Ectodermal cell (in vitro differentiated cells): Measurements from ENCODE around the gene ZNF839.

Source experiments
- H3K27ac ChIP-seq: 2 replicates; pipeline ENCODE4 v1.7.0; 2013; ENCODE audit warnings: mild to moderate bottlenecking, low read depth, low read length; ENCODE audit not compliant: insufficient read depth, poor library complexity, severe bottlenecking
- H3K27me3 ChIP-seq: 2 replicates; pipeline ENCODE4 v1.7.0; 2013; ENCODE audit warnings: mild to moderate bottlenecking, low read length; ENCODE audit not compliant: insufficient read depth, control insufficient read depth, poor library complexity, severe bottlenecking
- H3K36me3 ChIP-seq: one replicate; pipeline ENCODE4 v1.7.0; 2013; ENCODE audit warnings: low read length; ENCODE audit not compliant: control insufficient read depth, insufficient read depth
- H3K4me1 ChIP-seq: one replicate; pipeline ENCODE4 v1.7.0; 2013; ENCODE audit warnings: low read length; ENCODE audit not compliant: control insufficient read depth, insufficient read depth
- H3K4me3 ChIP-seq: 2 replicates; pipeline ENCODE4 v1.7.0; 2013; ENCODE audit warnings: low read depth, low read length, control low read depth; ENCODE audit not compliant: insufficient read depth
- H3K9me3 ChIP-seq: 2 replicates; pipeline ENCODE4 v1.7.0; 2013; ENCODE audit warnings: mild to moderate bottlenecking, low read length, moderate library complexity; ENCODE audit not compliant: control insufficient read depth
- WGBS, 2 experiments: methylation state at CpG; one replicate each; pipeline ENCODE4 v1.1.7; 2013; ENCODE audit warnings: missing lambda C conversion rate in 2 of 2; 5-methylcytosine and 5-hydroxymethylcytosine counted together

The ZNF839 gene

GRCh38 chr14:102304611-102305506, 14.7 kb upstream of the ZNF839 start, which contains the start of gene MOK:
TSS of gene MOK (minus strand) at chr14:102305164. CDS start at chr14:102304968, 196 bp downstream.
- Histone ChIP-seq H3K4me1 (peaks cover 3% of the 10 kb centered on the region), H3K27me3 (no peaks in the 10 kb centered on the region), H3K4me3 (peak within 1 kb of the TSS; percentile 59), H3K36me3 (no peaks in the 10 kb centered on the region), H3K9me3 (no peaks in the 10 kb centered on the region), H3K27ac (peak within 1 kb of the TSS; percentile 82)
- WGBS, 2 experiments = 4% methylated on average over 53 of the region's 53 CpGs

GRCh38 chr14:102314242-102315011, 5.1 kb upstream of the ZNF839 start:
- peak overlapping the region; percentile 46 for H3K4me3 ChIP-seq
- no peak overlapping the region for H3K27ac ChIP-seq
- 11 to 12% methylated on average over 52 of the region's 52 CpGs for WGBS, 2 experiments
- H3K9me3 ChIP-seq = no peaks in the 10 kb centered on the region
- no peaks in the 10 kb centered on the region for H3K36me3 ChIP-seq
- peaks cover 13% of the 10 kb centered on the region for H3K27me3 ChIP-seq
- H3K4me1 ChIP-seq = no peaks in the 10 kb centered on the region

- Histone ChIP-seq H3K9me3 (no peaks in the 10 kb centered on the region), H3K4me3 (no peak overlapping the region), H3K4me1 (no peaks in the 10 kb centered on the region), H3K27me3 (peaks cover 13% of the 10 kb centered on the region), H3K36me3 (no peaks in the 10 kb centered on the region), H3K27ac (no peak overlapping the region)
- 82 to 84% methylated on average over 6 of the region's 6 CpGs for WGBS, 2 experiments
Measured at GRCh38 chr14:102315121-102315520, 4.4 kb upstream of the ZNF839 start.

- H3K4me3 ChIP-seq = peak overlapping the region; percentile 69
- no peaks in the 10 kb centered on the region for H3K4me1 ChIP-seq
- no peaks in the 10 kb centered on the region for H3K9me3 ChIP-seq
- 24 to 25% methylated on average over 10 of the region's 10 CpGs for WGBS, 2 experiments
- H3K27me3 ChIP-seq = peaks cover 13% of the 10 kb centered on the region
- no peaks in the 10 kb centered on the region for H3K36me3 ChIP-seq
- peak overlapping the region; percentile 87 for H3K27ac ChIP-seq
Measured at GRCh38 chr14:102316338-102316742, 3.2 kb upstream of the ZNF839 start.

- WGBS, 2 experiments = 1% methylated on average over 54 of the region's 54 CpGs
- peak overlapping the region; percentile 87 for H3K27ac ChIP-seq
- H3K36me3 ChIP-seq = no peaks in the 10 kb centered on the region
- peaks cover 13% of the 10 kb centered on the region for H3K27me3 ChIP-seq
- no peaks in the 10 kb centered on the region for H3K4me1 ChIP-seq
- no peaks in the 10 kb centered on the region for H3K9me3 ChIP-seq
- peak overlapping the region; percentile 69 for H3K4me3 ChIP-seq
Measured at GRCh38 chr14:102316743-102317563, 2.6 kb upstream of the ZNF839 start.

- H3K9me3 ChIP-seq = no peaks in the 10 kb centered on the region
- no peaks in the 10 kb centered on the region for H3K36me3 ChIP-seq
- 71 to 77% methylated on average over 12 of the region's 12 CpGs for WGBS, 2 experiments
- H3K4me3 ChIP-seq = peak overlapping the region; percentile 69
- peak overlapping the region; percentile 38 for H3K27ac ChIP-seq
- H3K4me1 ChIP-seq = no peaks in the 10 kb centered on the region
- H3K27me3 ChIP-seq = peaks cover 13% of the 10 kb centered on the region
Measured at GRCh38 chr14:102317564-102318248, 1.8 kb upstream of the ZNF839 start.

GRCh38 chr14:102318781-102319276, 717 bp upstream of the ZNF839 start:
- H3K4me3 ChIP-seq = peak overlapping the region; percentile 85
- no peaks in the 10 kb centered on the region for H3K4me1 ChIP-seq
- 91 to 92% methylated on average over 13 to 15 of the region's 15 CpGs for WGBS, 2 experiments
- no peak overlapping the region for H3K27ac ChIP-seq
- H3K36me3 ChIP-seq = no peaks in the 10 kb centered on the region
- peaks cover 13% of the 10 kb centered on the region for H3K27me3 ChIP-seq
- no peaks in the 10 kb centered on the region for H3K9me3 ChIP-seq

- Histone ChIP-seq H3K4me3 (peak overlapping the region; percentile 85), H3K27ac (no peak overlapping the region), H3K9me3 (no peaks in the 10 kb centered on the region), H3K27me3 (peaks cover 4% of the 10 kb centered on the region), H3K36me3 (no peaks in the 10 kb centered on the region), H3K4me1 (no peaks in the 10 kb centered on the region)
- WGBS, 2 experiments = 9% methylated on average over 30 of the region's 30 CpGs
Measured at GRCh38 chr14:102320033-102320660, 601 bp downstream of the ZNF839 start.
